GF-D8 (cell line): ENCODE data around the gene PRR15L.

ENCODE experiments used
- DNase-seq: peaks from one replicate; lab custom pipeline; 2025; lab: John Stamatoyannopoulos, UW

PRR15L gene

DNA sequence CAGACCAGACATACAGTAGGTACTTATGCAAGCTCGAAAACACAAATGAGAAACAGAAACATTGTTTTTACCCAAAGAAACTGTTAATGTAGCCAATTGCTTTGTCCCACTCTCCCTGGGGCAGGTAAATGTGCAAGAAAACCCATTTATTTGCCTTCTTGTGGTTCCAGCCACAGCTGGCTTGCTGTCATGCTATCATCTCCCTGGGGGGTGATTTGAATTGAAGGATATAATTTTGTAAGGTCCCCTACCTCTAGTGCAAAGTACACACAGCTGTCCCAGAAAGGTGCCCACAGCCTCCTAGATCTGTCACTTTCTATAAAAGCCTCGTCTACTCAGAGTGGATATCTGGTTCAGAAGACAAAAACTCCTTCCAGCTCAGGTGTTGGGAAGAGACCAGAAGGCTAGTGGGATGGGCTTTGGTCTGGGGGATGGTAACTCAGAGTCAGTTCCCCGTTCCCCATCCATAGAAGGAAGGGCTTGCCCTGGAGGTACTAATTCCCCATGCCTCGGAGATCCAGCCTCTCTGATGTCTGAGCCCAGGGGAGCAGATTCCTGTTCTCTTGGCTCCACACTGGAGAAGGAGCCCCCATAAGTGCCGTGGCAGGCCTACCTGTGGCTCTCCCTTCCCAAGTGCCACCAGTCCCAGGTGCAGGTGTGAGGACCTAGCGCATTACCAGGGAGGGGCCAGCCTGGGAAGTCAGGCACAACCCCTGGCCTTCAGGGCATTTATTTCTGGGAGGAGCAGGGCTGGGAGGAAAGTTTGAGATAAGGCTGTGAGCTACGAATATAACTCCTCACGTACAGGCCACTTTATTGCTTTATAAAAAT lies 2.4 kb upstream of the PRR15L start:
- DNase-seq, result no peak

DNA sequence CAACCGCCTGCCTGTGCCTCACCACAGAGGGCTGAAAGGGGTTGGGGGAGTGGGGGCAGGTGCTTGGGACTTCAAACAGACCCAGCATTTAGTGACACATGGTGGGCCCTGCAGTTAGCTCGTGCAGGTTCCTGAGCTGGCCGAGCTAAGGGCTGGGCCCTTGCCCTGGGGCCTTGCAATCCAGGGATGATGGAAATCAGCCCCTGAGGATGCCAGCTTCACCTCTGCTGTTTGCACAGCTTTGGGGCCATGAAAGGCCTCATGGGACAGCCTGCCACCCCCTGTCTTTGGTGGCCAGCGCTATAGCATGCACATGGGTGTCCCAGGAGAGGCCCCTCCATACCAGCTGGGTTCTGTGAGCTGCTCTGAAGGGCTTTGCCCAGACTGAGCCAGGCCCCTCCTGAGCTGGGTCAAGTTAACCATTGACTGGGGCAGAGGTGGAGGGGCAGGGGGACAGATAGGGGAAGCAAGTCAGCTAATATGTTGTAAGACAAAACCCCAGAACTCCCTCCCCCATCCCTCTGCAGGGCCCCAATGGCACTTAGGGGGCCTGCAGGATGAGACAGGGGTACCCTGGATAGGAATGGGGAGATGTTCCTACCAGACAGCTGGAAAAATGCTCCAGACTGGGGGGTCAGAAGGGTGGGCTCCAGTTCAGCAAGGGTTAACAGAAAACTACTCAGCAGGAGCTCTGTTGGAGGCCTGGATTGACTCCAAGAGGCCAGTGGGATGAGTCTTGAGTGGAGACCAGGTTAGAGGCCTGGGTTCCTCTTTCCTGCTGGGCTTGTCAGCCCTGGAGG lies 692 bp downstream of the PRR15L start:
- DNase-seq, result no peak

DNA sequence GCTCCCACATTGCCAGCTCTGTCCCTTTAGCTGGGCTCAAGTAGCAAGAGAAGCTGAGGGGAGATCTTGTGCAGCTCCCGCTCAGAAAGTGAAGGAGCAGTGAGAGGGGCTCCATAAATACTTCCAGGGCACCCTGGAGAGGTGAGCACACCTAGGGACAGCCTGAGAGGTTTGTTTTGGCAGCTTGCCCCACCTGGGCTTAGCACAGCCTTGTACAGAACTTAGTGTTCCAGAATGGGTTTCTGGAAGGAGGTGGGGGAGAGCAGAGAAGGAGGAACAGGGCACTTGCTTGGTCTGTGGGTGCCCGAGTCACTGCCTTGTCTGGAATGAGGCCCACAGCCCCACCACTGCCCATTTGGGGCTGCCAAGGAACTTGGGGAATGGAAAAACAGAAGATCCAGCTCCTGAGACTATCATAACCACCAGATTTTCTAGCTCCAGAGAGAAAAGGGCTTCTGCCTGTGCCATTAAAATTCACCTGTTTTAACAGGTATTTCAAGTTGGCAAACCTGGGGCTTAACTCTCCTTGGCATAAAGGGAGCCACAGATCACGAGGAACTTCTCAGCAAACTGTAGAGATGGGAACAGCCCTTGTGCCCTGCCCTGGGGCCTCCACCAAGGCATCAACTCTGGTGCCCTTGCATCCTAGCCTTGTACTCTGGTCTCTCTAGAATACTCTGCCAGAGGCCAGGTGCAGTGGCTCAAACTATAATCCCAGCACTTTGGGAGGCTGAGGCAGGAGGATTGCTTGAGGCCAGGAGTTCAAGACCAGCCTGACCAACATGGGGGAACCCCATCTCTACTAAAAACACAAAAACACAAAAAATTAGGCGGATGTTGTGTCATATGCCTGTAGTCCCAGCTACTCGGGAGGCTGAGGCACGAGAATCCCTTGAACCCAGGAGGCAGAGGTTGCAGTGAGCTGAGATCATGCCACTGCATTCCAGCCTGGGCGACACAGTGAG lies 1.9 kb downstream of the PRR15L start:
- DNase-seq, result no peak

DNA sequence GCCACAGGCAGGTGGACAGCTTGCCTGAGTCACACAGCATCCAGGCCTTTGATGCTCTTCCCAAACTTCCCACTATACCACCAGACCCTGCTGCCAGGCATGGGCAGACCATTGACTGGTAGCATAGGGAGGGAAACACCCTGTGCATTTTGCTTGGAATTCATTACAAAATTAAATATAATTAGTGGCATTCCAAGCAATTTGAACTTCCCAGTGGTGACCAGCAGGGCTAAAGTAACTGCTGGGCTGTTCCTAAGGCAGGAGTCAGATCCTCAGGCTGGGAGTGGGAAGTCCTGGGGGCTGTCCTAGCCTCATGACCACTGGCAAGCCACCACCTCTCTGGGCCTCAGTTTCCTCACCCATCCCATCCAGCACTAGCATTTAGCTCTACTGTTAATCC lies 3.8 kb downstream of the PRR15L start:
- no peak for DNase-seq

DNA sequence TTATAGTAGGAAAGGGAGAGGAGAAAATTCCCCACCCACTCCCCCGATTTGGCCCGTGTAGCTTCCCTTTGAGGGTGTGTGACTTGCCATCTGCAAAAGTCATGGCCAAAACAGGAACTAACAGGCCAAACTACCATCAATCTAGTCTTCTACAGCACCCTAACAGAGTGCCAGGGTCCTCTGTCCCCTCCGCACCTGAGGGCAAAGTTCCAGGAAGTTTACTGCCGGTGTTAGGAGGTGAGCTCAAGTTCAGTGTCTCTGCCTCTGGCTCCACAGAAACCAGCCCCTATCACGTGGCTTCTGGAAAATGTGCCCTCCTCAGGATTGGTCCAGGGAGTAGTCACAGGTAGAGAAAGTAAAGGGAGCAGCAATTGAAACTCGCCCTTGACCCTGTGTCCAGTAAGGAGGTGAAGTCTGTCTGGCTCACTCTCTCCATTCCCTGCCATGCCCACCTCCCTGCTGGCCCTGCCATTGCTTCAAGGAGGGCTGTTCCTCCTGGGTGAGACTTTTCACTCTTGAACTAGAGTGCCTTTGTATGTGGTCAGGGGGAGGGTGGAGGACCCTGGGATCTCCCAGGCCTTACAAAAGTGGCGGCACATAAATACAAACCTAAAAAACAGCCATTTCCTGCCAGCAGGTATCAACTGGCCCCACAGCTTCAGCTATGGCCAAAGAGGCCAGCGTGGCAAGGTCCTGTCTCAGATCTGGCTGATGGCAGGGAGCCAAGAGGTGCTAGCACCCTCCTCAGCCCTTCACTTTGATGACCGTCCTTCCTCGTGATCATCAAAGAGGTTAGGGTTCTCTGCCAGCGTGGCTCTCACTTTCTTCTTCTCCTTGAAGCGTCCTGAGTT lies 5.3 kb downstream of the PRR15L start:
- no peak for DNase-seq

DNA sequence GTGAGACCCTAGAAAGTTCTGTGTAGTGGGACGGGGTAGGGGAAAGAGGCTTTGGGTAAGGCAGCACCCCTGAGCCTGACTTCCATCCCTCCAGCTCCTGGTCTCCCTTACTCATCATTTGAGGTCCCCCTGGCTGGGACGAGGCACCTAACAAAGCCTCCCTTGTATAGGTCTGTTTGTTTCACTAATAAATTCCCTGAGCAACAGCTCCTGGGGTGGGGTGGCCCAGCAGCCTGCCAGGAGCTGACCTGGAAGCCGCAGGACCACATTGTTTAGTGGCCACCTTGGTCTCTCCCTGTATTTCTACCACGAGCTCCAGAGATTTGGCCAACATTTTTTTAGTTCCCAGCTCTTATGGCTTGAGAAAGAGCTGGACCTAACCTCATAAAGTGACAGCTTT lies 7.2 kb downstream of the PRR15L start:
- no peak for DNase-seq

DNA sequence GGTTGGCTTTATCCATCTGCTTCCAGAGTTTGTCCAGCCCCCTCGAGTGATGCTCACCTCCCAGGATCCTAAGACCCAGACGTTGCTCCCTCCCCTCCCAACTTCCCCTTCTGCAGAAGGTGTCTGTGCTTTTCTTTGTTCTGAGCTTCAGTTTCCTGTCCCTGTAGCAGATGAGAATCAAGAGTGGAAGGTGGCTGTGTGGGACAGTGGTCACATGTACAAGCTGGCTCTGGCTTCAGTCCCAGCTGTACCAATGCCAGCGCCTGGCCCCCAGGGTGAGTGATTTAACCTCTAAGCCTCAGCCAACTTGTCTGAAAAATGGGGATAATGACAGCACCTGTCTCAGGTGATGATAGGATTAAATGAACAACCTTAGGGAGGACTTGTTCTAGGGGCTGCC lies 7.7 kb downstream of the PRR15L start:
- no peak for DNase-seq

DNA sequence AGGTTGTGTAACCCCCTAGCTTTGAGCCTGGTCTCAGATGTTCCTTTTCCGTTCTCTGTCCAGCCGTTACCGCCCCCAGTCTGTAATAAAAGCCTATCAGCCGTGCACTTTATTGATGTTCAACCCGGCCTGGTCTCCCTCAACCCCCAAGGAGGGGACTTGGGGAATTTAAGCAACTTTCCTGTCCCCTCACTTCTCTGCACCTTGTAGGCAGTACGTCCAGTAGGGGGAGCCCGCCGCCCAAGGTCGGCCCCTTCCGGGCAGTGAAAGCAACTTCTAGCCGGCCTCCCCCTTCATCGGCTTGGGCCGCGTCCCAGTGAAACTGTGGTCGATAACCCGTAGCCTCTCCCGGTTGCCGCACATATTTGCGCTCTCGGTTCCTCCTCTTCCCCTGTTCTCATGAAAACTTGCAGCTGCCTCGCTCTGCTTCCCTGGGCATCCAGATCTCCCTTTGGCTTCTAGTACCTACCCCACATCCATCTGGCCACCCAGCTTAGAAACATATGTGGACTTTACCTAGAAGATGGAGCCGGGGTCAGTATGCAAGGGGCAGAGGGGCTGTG lies 8.4 kb downstream of the PRR15L start:
- peak; percentile 12 for DNase-seq

DNA sequence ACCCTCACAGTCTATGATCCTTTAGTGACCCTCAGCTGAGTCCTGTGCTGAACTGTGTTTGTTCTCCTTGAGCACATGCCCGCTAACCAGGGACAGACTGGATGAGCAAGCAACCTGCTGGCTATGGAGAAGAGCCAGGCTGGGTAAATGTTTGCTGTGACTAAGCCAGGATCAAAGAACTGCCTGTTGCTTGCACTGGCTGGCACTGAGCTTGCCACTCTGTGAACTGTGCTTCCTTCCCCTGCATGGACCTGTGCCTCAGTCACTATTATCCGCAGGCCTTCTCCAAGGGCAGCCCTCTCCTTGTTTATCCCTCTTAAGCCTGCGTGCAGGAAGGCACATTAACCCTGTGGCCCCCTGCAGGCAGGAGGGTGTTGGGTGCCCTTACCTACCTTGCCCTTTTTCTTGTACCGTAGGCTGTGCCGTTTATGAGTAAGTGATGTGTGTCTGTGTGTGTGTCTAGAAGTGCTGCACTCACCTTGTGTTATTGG lies 8.9 kb downstream of the PRR15L start:
- DNase-seq, result no peak

DNA sequence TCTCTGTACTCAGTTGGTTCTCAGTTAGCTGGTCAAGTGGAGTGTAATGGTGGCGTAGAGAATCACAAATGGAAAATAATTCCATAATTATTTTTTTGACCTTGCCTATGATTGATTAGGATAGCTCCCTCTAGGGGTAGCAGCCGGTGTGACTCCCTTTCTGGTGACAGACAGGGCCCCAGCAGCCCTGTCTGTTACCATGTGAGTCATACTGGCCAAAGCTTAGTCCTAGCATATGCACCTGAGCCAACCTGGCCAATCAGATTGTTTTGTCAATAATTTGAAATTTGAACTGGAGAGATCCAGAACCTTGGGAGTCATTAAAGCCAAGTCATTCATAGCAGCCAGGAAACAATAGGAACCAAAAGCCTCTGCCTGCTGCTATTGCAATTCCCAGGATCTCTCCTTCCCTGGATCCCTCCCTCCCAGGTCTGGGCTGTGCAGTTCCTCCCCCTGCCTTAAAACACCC lies 10.7 kb downstream of the PRR15L start:
- peak; percentile 24 for DNase-seq

DNA sequence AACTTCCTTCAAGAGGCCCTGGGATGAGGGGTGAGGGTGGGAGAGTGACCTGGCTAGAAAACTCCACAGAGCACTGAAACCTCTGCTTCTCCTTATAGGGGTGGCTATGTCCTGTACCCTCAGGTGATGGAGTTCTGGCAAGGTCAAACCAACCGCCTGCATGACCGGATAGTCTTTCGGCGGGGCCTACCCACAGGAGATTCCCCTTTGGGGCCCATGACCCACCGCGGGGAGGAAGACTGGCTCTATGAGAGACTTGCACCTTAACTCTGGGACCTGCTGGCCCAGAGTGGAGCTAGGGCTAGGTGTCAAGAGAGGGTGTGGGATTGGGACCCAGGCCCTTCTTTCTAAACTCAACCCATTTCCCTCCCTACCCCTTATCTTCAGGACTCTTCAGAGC lies 11.2 kb downstream of the PRR15L start:
- no peak for DNase-seq

DNA sequence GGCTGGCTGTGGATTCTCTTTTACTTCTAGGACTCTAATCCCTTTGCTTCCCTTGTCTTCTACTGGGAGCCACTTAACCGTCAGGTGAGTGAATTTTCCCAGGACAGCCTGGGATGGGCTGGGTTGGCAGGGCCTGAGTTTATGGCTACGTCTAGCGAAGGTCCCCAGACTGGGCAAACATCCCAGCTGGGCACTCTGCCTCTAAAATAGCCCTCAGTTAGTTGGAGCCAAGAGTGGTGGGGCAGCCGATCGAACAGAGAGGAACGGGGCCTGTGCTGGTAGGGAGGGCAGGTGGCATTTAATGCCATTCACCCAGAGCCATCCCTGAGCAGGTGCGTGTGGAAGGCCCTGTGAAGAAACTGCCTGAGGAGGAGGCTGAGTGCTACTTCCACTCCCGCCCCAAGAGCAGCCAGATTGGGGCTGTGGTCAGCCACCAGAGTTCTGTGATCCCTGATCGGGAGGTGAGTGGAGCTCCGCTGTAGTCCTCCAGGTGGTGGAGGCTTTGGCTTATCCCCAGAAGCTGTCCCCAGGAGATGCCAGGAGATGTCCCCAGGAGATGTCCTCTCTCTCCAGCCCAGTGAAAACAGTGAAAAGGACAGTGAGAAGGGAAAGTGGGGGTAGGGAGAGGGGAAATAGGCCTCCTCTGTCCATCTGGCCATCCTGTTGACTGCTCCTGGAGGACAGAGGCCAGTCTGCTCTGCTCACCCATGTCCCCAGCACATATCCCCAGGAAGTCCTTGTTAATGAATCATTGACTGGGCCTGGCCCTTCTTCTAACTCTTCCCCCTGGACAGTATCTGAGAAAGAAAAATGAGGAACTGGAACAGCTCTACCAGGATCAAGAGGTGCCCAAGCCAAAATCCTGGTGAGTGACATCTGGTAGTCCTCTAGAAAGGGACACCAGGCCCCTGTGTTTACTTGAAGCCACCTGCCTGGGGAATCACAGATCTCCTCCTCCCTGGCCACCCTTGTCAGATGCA lies 11.9 kb downstream of the PRR15L start:
- no peak for DNase-seq

DNA sequence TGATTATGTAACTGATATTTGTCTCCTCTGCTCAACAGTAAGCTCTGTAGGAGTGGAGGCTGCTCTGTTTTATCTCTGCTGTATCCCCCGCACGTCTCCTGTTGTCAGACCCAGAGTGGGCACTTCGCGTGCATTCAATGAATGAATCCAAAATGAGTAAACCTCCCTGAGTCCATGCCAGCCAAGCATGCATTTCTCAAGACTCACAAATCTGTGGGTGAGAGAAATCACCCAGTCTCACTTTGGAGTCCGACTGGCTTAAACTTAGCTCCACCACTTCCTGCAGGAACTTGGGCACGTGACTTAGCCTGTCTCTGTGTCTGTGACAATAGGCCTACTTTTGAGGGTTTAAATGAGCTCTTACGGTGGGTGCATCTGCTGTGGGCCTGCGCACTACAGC lies 12.6 kb downstream of the PRR15L start:
- no peak for DNase-seq

DNA sequence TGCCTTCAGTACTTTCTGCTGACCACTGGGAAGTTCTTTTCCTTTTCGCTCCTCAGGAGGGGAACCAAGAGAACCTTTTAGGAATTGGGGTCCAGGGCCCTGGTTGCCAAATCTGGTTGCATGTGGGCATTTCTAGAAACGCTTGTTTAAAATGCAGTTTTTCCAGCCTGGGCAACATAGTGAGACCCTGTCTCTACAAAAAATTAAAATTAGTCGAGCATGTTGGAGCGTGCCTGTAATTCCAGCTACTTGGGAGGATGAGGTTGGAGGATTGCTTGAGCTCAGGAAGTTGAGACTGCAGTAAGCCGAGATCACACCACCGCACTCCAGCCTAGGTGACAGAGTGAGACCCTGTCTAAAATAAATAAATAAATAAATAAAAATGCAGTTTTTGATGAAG lies 15.1 kb downstream of the PRR15L start:
- DNase-seq, result no peak

DNA sequence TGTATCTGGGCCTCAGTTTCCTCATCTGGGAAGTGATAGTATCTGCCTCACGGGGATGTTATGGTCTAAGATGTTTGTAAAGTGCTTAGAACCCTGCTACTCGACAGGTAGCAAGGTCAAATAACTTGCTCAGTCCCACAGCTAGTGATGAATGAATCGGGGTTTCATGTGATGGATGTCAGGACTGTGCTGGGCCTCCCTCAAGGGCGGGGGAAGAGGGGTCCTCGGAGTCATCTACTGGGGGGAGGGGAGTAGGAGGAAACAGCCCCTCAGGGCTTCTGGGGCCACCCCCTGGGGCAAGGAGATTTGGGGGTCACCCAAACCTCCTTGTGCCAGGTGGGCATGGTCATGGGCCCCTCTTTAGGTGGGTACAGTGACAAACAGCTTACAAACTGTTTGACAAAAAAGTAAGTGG lies 15.6 kb downstream of the PRR15L start:
- DNase-seq, result no peak

DNA sequence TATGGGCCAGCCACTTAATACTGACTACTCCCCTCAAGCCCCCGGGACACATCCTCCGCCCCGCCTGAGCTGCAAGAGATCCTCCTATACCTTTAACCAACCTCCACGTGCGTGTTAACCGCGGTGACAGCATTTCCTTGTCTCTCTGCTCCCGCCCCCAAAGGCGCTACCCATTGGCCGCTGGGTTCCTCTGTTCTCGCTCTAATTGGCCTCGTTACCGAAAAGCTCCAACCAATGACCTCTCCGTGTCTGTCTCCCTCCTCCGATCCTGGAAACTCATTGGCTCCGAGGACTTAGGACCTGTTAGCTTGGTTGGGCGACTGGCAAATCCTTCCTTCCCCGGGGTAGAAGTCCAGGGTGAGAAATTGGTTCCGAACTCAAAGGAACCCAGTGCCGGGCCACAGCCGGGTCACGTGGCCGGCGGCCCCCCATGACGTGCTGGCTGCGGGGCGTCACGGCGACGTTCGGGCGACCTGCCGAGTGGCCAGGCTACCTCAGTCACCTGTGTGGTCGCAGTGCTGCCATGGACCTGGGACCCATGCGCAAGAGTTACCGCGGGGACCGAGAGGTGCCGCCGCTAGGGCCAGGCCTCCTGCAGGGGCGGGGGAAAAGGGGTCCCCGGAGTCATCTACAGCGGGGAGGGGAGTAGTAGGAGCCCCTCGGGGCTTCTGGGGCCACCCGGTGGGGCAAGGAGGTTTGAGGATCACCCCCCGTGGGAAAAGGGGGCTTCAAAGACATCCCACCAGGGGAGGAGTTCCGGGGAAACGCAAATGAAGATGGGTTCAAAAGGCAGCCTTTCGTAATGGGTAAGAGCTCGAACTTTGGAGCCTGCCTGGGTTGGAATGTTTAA lies 16.2 kb downstream of the PRR15L start, which contains the start of gene PNPO:
Gene PNPO (plus strand): TSS at position 326 of the 850 bp plus-strand sequence. CDS start 105 bp downstream, at position 431.
- peak; percentile 97 for DNase-seq

DNA sequence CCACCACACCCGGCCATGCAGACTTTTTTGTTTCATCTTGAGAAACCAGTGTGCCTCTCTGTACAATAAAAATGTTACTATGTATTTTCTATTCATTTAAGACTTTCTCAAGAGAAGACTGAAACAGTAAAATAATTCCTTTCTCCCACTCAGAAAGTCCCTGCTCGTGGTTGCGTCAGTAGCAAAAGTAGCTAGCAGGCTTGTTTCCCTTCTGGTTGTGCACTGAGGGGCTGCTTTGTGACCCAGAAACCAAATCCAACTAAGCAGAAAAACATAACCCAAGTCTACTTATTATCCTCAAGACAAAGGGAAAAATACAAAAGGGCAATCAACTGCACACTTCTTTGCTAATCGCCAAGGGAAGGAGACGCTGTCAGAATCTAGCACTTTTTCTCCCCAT lies 19.7 kb downstream of the PRR15L start:
- no peak for DNase-seq

DNA sequence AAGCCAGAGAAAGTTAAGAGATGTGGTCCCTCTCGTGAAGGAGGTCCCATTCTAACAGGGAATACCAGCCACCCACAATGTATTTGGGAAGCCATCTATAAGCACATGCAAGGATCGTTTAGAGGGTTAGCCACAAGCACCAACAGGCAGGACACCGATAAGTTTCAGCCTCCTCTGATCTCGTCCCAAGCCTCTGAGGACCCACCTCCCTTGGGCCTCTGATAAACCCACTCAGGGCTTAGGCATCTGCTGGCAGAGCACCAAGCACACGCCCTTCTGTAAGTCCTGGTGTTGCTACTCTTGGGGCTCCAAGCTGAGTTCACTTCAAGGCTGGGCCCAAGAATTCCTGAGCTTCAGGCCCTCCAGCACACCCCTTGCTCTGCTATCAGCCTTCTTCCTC lies 21.7 kb downstream of the PRR15L start:
- DNase-seq, result no peak
